Testis (tissue), 3 donors: Measurements from ENCODE around the gene IMMP2L. TPM values are rescaled to one million over a fixed set of nuclear protein-coding genes. Genes with fewer than 3 reads are reported as not detected.

Experiments
- DNase-seq: peaks from one replicate; pipeline ENCODE4 v3.0.0-alpha.2; 2019
- H3K27ac ChIP-seq, 2 donors: fragments of 200-600 bp; sonication (generic); one replicate each; pipeline ENCODE4 v1.5.1; 2019
- H3K27me3 ChIP-seq: fragments of 200-600 bp; sonication (generic); one replicate; pipeline ENCODE4 v1.5.1; 2019
- H3K36me3 ChIP-seq: fragments of 200-600 bp; sonication (generic); one replicate; pipeline ENCODE4 v1.5.1; 2017; ENCODE audit warnings: low read depth; ENCODE audit errors: missing control alignments
- H3K4me1 ChIP-seq: fragments of 200-600 bp; sonication (generic); one replicate; pipeline ENCODE4 v1.5.1; 2019
- H3K4me3 ChIP-seq, 2 donors: fragments of 200-600 bp; sonication (generic); one replicate each; pipeline ENCODE4 v1.5.1; 2017 to 2019
- H3K9me3 ChIP-seq: fragments of 200-600 bp; sonication (generic); one replicate; pipeline ENCODE4 v1.5.1; 2017
- CTCF ChIP-seq, 3 experiments: fragments of 450-650 bp in 2 of 3; fragments of 200-600 bp in 1 of 3; sonication (generic) in 1 of 3; IDR thresholded peaks; one replicate each; pipeline ENCODE4 v1.5.1; 2016 to 2019; ENCODE audit warnings: antibody characterized with exemption in 3 of 3, mild to moderate bottlenecking in 2 of 3, moderate library complexity in 1 of 3
- POLR2A ChIP-seq: fragments of 450-650 bp; IDR thresholded peaks from one replicate; pipeline ENCODE4 v1.6.1; 2017; ENCODE audit warnings: antibody characterized with exemption, mild to moderate bottlenecking, moderate library complexity
- WGBS, 2 donors: methylation state at CpG; one replicate each; pipeline ENCODE4 v1.1.5; 2018; 5-methylcytosine and 5-hydroxymethylcytosine counted together
- intact Hi-C: fragments of 100-400 bp; cut with DNase I; formaldehyde crosslinking; loops from one replicate; pipeline ENCODE4 v1.15.1; 2023; ENCODE audit warnings: low total_unique reads
- polyA plus RNA-seq: library from polyadenylated mRNA; stranded (reverse); fragments of 350-450 nt; fragmentation: Illumina TruSeq; extraction: RNeasy Lipid Tissue Mini Kit (QIAGEN cat#74804); gene quantifications from one replicate; pipeline ENCODE4 v1.2.3, GENCODE V29; 2014; ENCODE audit warnings: low read depth, low replicate concordance; ENCODE audit not compliant: insufficient read depth
- total RNA-seq, 2 donors: library from RNA; depleted of rRNA; stranded (reverse); fragments of >200 nt; gene quantifications; one replicate each; pipeline ENCODE4 v1.2.3, GENCODE V29; 2016

IMMP2L gene
- total and polyA plus RNA-seq, 3 donors from 2014 or later: 10.7 to 12.4 (median 11.2) TPM

GRCh38 chr7:111475959-111476358 lies 86.3 kb downstream of the IMMP2L start:
- peaks cover 8% of the 10 kb centered on the region for H3K4me1 ChIP-seq
- no peak overlapping the region for H3K4me3 ChIP-seq
- intact Hi-C loops: no loop called here
- no peaks in the 10 kb centered on the region for H3K36me3 ChIP-seq
- H3K27me3 ChIP-seq: no peaks in the 10 kb centered on the region
- no peak overlapping the region for H3K27ac ChIP-seq
- 47 to 63% methylated on average over 1 of the region's 1 CpG for WGBS, 2 donors
- no peak for TF ChIP-seq POLR2A
- no peak for TF ChIP-seq CTCF (IDR thresholded peaks at IDR 0.05)
- no peaks in the 10 kb centered on the region for H3K9me3 ChIP-seq
- no peak for DNase-seq

GRCh38 chr7:111475419-111475748 lies 86.9 kb downstream of the IMMP2L start:
- no peaks in the 10 kb centered on the region for H3K36me3 ChIP-seq
- TF ChIP-seq POLR2A: no peak
- no peak for TF ChIP-seq CTCF (IDR thresholded peaks at IDR 0.05)
- no peak overlapping the region for H3K4me3 ChIP-seq
- no peaks in the 10 kb centered on the region for H3K9me3 ChIP-seq
- peaks cover 8% of the 10 kb centered on the region for H3K4me1 ChIP-seq
- WGBS, 2 donors: 62 to 69% methylated on average over 1 of the region's 1 CpG
- intact Hi-C loops: no loop called here
- no peak for DNase-seq
- no peaks in the 10 kb centered on the region for H3K27me3 ChIP-seq
- no peak overlapping the region for H3K27ac ChIP-seq

- intact Hi-C loops: no loop called here
- Histone ChIP-seq H3K4me1 (peaks cover 8% of the 10 kb centered on the region), H3K27ac (no peak overlapping the region), H3K9me3 (no peaks in the 10 kb centered on the region), H3K4me3 (no peak overlapping the region), H3K36me3 (no peaks in the 10 kb centered on the region), H3K27me3 (no peaks in the 10 kb centered on the region)
- TF ChIP-seq CTCF (IDR thresholded peaks at IDR 0.05) (no peak), POLR2A (no peak)
- WGBS, 2 donors: 53 to 57% methylated on average over 4 of the region's 4 CpGs
- DNase-seq: no peak
These were observed 87.4 kb downstream of the IMMP2L start for GRCh38 chr7:111474723-111475418.

GRCh38 chr7:111473449-111474198 lies 88.7 kb downstream of the IMMP2L start:
- intact Hi-C loops: no loop called here
- WGBS, 2 donors: 62 to 98% methylated on average over 2 of the region's 2 CpGs
- H3K27me3 ChIP-seq: no peaks in the 10 kb centered on the region
- no peak overlapping the region for H3K27ac ChIP-seq
- no peak for TF ChIP-seq CTCF (IDR thresholded peaks at IDR 0.05)
- no peak for TF ChIP-seq POLR2A
- H3K4me1 ChIP-seq: peaks cover 8% of the 10 kb centered on the region
- H3K4me3 ChIP-seq: no peak overlapping the region
- no peaks in the 10 kb centered on the region for H3K9me3 ChIP-seq
- no peaks in the 10 kb centered on the region for H3K36me3 ChIP-seq
- DNase-seq: no peak
